ENCODE data around the gene PRODH2. TPM values are rescaled to one million over a fixed set of nuclear protein-coding genes. Genes with fewer than 3 reads are reported as not detected.

PRODH2 gene
- total RNA-seq, 1 donor from 2014 or later = not detected

DNA sequence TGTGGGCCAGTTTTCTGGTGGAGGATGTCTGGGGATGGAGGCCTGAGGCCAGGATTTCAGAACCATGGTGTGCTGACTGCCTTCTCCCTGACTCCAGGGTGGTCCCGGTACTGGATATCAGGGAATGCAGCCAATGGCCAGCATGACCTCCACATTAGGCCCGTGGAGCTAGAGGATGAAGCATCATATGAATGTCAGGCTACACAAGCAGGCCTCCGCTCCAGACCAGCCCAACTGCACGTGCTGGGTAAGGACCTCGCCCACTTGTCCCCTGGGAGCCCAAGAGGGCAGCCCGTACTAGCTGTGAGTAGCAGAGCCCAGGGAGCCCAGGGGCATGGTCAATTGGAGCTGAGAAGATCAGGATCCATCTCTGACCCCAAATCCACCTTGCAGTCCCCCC is 45.7 kb upstream of the PRODH2 start:
- Histone ChIP-seq H3K4me3 (ENCODE audit: low read depth, low read length) (no peak overlapping the region), H3K36me3 (ENCODE audit: control insufficient read depth, insufficient read depth, low read length) (no peaks in the 10 kb centered on the region), H3K27me3 (ENCODE audit: control insufficient read depth, insufficient read depth, low read length) (peaks cover 77% of the 10 kb centered on the region)
- TF ChIP-seq CTCF (IDR thresholded peaks at IDR 0.05; ENCODE audit: insufficient read depth, low read length, poor library complexity, severe bottlenecking) = no peak
- DNase-seq (ENCODE audit: low read depth) = no peak

- TF ChIP-seq CTCF (IDR thresholded peaks at IDR 0.05; ENCODE audit: insufficient read depth, low read length, poor library complexity, severe bottlenecking) = no peak
- Histone ChIP-seq H3K4me3 (ENCODE audit: low read depth, low read length) (peak within 1 kb of the TSS; percentile 11), H3K36me3 (ENCODE audit: control insufficient read depth, insufficient read depth, low read length) (no peaks in the 10 kb centered on the region), H3K27me3 (ENCODE audit: control insufficient read depth, insufficient read depth, low read length) (peaks cover 78% of the 10 kb centered on the region)
- DNase-seq (ENCODE audit: low read depth) = no peak
These were observed 44.0 kb upstream of the PRODH2 start, which contains the start of gene KIRREL2 for GRCh38 chr19:35856546-35857149. Gene KIRREL2, plus strand, starts transcription at chr19:35856911. Its CDS starts 209 bp downstream, at chr19:35857120.

- no peak overlapping the region for H3K4me3 ChIP-seq (ENCODE audit: low read depth, low read length)
- no peaks in the 10 kb centered on the region for H3K36me3 ChIP-seq (ENCODE audit: control insufficient read depth, insufficient read depth, low read length)
- H3K27me3 ChIP-seq (ENCODE audit: control insufficient read depth, insufficient read depth, low read length) = peaks cover 62% of the 10 kb centered on the region
- no peak for DNase-seq (ENCODE audit: low read depth)
- TF ChIP-seq CTCF (IDR thresholded peaks at IDR 0.05; ENCODE audit: insufficient read depth, low read length, poor library complexity, severe bottlenecking) = no peak
These were observed 40.6 kb upstream of the PRODH2 start for GRCh38 chr19:35853038-35853756.

DNA sequence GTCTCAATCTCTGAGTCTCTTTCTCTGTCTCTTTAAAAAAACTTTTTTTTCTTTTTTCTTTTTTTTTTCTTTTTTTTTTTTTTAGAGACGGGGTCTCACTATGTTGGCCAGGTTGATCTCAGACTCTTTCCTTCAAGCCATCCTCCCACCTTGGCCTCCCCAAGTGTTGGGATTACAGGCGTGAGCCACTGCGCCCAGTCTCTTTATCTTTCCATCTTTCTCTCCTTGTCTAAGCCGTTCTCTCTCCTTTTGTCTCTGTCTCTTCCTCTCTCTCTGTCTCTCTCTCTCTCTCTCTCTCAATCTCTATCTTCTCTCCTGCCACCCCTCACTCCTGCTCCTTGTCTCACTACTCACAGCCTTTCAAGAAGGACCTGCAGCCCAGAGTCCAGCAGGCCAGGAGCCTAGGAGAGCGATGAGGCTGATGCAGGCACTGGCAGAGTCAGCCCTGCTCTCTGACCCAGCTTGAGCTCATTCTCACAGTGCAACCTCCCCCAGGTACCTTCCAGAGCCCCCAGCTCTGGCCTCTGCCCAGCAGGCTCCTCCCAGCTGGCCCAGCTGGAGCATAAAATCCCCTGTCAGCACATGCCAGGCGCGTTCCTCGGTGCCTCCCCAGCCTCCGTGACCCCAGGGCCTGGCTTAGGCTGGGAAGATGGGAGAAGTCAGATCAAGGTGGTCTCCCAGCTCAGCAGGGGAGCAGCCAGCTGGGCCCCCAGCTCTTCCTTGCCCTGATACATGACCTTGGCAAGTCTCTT is 39.6 kb upstream of the PRODH2 start, which contains the start of gene NPHS1:
Gene NPHS1 (minus strand): TSS at position 476 of the 752 bp plus-strand sequence. CDS start 667 bp downstream, outside the sequence.
- TF ChIP-seq CTCF (IDR thresholded peaks at IDR 0.05; ENCODE audit: insufficient read depth, low read length, poor library complexity, severe bottlenecking) = no peak
- DNase-seq (ENCODE audit: low read depth) = no peak
- Histone ChIP-seq H3K27me3 (ENCODE audit: control insufficient read depth, insufficient read depth, low read length) (peaks cover 57% of the 10 kb centered on the region), H3K4me3 (ENCODE audit: low read depth, low read length) (no peak within 1 kb of the TSS), H3K36me3 (ENCODE audit: control insufficient read depth, insufficient read depth, low read length) (no peaks in the 10 kb centered on the region)

GRCh38 chr19:35851213-35852028 is 38.8 kb upstream of the PRODH2 start:
- peak; percentile 16 for TF ChIP-seq CTCF (IDR thresholded peaks at IDR 0.05; ENCODE audit: insufficient read depth, low read length, poor library complexity, severe bottlenecking)
- H3K4me3 ChIP-seq (ENCODE audit: low read depth, low read length) = no peak overlapping the region
- no peaks in the 10 kb centered on the region for H3K36me3 ChIP-seq (ENCODE audit: control insufficient read depth, insufficient read depth, low read length)
- peaks cover 49% of the 10 kb centered on the region for H3K27me3 ChIP-seq (ENCODE audit: control insufficient read depth, insufficient read depth, low read length)
- DNase-seq (ENCODE audit: low read depth) = no peak

All from kidney epithelial cell (primary cell).